M059J (cell line): Measurements from ENCODE around the gene LRRC58. TPM values are rescaled to one million over a fixed set of nuclear protein-coding genes. Genes with fewer than 3 reads are reported as not detected.
"Not testable (repeated sequence)": the region's sequence is repeated elsewhere in the genome, so short reads cannot be mapped to it uniquely, and the experiment has no call there.

Experiments
- DNase-seq: peaks from one replicate; pipeline ENCODE4 v3.0.0-alpha.2; 2012; ENCODE audit warnings: low read depth
- total RNA-seq: library from RNA; depleted of rRNA; stranded (reverse); fragments of >200 nt; shearing (Covaris generic); gene quantifications from 2 replicates; pipeline ENCODE4 v1.2.3, GENCODE V29; 2014; rRNA removed

LRRC58 gene
- total RNA-seq, result 31.4 and 40.0 TPM in 2 replicates

DNA sequence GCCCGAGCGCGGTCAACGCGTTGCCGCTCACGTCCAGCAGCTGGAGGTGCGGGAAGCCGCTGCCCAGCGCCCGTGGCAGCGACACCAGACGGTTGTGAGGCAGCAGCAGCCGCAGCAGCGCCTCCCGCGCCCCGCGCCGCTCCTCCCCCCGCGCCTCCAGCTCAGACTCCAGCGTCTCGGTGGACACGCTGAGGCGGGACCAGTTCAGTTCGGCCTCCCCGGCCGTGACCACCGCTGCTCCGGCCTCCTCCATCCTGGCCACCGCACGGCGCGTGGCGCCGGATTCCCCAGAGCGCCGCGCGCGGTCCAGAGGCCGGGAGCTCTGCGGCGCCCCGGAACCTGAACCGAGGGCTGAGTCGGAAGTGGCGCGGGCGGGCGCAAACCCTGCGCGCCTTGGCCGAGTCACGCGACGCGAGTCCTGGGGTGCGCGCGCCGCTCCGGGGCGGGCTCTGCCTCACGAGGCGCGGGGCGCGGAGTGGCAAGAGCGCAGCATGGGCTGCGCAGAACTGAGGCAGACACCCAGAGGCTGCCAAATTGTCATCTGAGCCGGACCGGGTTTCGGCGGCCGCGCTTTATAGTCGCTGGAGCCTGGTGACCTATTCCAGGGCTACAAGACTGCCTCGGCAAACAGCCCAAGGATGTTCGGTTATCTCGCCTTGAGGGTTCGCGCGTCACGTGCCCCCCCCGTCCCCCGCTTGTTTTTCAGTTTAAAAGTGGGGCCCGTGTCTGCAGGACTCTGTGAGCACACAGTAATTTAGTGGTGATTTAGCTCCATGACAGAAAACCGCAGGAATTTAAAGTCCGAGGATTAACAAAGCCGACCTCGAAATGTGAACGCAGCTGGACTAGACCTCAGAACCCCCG lies at the start of gene LRRC58:
TSS of gene LRRC58 (minus strand) at position 364 of the 864 bp plus-strand sequence. CDS start at position 253, 111 bp downstream.
- peak; percentile 97 for DNase-seq

GRCh38 chr3:120396469-120396868 lies 47.3 kb upstream of the LRRC58 start:
- no peak for DNase-seq

DNA sequence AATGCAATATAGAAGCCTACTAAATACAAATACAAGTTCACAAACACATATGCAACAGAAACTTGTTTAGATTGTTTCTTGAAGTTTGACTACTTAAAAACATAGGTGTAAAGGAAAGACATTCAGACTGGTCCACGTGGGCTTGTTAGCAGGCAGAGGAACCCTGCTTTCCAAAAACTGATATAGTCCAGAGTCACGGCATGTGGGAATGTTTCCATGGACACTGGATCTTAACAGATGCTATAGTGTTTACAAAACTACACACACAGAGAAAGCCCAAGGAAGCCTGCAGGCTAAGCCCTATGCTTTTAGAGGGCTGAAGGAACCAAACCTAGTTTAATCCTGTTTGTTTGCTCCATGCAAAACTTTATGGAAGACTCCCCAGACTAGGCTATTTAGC lies 45.2 kb upstream of the LRRC58 start:
- DNase-seq, result no peak

DNA sequence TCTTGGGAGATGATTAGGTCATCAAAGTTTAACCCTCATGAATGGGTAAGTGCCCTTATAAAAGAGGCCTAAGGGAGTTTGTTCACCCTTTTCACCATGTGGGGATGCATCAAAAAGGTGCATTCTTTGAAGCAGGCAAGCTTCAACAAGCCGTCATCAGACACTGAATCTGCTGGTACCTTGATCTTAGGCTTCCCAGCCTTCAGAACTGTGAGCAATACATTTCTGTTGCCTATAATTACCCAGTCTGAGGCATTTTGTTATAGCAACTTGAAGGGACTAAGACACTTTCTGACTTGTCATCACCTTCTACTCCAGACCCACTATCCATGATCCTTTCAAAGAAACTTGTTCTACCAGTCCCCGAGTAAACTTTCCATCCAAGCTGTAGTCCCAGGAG lies 44.6 kb upstream of the LRRC58 start:
- DNase-seq, result peak; percentile 27

DNA sequence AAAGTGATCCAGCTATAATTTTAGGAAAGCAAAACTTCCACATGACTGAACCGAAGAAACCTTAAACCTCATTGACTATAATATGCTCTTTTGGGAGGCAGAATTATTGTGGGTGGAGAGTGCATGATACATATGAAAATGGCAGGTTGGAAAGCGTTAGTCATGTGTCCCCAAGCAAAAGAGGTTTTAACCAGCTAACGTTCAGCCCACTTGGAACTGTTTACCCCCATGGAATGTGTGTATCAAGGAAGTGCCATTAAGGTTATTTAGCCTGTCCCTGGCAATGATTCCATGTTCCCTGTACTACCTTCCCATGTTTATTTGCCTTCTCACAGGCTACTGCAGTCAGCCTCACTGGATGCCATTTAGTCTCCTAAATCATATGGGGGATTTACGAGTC lies 44.1 kb upstream of the LRRC58 start:
- DNase-seq, result peak; percentile 66

DNA sequence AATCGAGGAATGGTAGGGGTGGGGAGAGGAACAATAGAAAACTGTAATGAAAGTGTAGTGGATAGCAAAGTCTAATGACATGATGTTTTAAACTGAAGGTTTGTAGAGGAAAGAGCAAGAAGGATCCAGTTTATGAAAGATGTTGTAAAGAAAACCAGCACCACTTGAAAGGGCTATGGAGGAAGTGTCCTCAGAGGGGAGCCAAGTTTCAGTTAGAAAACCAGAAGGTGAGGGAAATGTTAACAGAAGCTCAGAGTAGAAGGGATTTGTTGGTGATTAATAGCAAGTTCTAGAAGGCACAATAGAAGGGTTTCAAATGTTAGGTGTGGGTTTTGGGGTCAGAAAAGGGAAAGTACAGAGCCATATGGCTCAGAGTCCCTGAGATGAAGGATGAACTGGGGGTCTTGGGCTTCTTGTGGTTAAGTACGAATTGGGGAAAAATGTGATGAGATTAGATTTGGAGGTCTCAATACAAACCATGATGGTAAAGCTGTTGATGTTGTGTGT lies 33.8 kb upstream of the LRRC58 start:
- no peak for DNase-seq

DNA sequence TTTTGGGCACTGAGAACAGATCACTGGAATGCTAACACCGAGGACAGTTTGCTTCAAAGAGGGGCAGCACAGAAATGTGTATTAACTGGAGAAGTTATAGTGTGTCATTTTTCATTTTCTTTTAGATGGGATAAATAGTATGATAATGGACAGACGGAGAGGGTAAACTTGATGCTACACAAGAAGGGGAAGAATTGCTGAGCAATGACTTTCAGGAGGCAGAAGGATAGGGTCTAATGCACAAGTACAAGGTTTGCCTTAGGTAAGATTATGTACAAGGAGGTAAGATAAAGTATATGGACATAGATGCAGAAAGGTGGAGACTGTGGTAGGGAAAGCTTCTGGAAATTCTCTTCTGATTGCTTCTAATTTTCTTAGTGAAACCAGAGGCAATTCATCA lies 32.3 kb upstream of the LRRC58 start:
- DNase-seq, result no peak

DNA sequence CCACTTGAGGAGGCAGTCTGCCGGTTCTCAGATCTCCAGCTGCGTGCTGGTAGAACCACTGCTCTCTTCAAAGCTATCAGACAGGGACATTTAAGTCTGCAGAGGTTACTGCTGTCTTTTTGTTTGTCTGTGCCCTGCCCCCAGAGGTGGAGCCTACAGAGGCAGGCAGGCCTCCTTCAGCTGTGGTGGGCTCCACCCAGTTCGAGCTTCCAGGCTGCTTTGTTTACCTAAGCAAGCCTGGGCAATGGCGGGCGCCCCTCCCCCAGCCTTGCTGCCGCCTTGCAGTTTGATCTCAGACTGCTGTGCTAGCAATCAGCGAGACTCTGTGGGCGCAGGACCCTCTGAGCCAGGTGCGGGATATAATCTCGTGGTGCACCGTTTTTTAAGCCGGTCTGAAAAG lies 28.8 kb upstream of the LRRC58 start:
- not testable (repeated sequence) for DNase-seq

DNA sequence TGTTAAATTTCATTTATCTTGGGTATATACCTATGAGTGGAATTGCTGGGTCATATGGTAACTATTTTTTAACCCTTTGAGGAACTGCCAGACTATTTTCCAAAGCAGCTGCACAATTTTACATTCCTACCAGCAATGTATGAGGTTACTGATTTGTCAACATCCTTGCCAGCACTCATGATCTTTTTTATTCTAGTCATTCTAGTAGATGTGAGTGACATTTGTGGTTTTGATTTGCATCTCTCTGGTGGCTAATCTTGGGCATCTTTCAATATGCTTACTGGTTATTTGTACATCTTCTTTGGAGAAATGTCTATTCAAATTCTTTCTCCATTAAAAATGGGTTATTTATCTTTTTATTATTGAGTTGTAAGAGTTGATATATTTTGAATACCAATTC lies 21.3 kb upstream of the LRRC58 start:
- DNase-seq, result no peak

GRCh38 chr3:120369037-120369467 lies 19.9 kb upstream of the LRRC58 start:
- no peak for DNase-seq

- no peak for DNase-seq
Measured at GRCh38 chr3:120368172-120368571, 19.0 kb upstream of the LRRC58 start.

- peak; percentile 53 for DNase-seq
Measured at GRCh38 chr3:120364821-120365220, 15.7 kb upstream of the LRRC58 start.

- DNase-seq, result no peak
Measured at GRCh38 chr3:120364101-120364500, 14.9 kb upstream of the LRRC58 start.

DNA sequence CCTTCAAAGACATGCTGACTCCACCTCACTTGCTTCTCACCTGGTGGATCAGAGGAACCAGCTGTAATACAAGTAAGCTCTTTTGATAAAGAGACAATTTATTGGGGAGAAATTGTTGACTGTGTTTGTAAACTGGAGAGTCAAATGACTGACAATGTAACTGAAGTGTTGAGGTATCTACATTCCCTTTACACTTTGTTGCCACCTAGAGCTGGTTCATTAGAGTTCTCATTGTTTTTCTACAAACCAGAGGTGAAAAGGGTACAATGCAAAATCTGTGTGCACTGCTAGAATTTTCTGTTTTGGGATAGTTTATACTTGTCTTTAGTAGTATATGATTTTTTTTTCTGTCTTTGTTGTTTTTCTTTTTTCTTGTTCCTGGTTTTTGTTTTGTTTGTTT lies 8.7 kb upstream of the LRRC58 start:
- peak; percentile 22 for DNase-seq

DNA sequence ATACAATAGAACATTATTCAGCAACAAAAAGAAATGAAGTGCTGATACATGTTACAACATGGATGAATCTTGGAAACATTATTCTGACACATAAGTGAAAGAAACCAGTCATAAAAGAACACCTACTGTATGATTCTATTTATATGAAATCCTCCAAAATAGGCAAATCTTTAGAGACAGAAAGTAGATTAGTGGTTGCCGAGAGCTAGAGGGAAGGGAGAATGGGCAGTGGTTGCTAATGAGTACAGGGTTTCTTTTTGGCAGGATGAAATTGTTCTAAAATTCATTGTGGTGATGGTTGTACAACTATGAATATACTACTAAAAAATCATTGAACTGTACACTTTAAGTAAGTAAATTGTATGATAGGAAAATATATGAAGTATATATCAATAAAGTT lies 6.3 kb upstream of the LRRC58 start:
- no peak for DNase-seq

GRCh38 chr3:120353463-120353862 lies 4.3 kb upstream of the LRRC58 start:
- DNase-seq, result no peak

GRCh38 chr3:120352017-120352416 lies 2.9 kb upstream of the LRRC58 start:
- no peak for DNase-seq

- DNase-seq, result peak; percentile 82
Measured at GRCh38 chr3:120350401-120350941, 1.3 kb upstream of the LRRC58 start.

DNA sequence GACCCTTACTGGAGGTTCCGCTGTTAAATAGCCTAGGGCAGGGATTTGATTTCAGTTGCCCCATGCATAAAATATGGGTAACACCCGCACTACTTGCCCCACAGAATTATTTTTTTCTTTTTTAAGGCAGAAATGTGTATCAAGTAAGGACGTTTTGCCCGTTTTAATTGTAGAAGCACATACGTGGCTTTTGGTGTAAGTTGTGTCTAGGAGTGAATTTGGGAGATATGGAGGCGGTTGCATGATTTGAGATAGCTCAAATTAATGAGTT lies 636 bp upstream of the LRRC58 start:
- DNase-seq, result no peak

GRCh38 chr3:120348065-120348990 lies 826 bp downstream of the LRRC58 start:
- DNase-seq, result peak; percentile 26

DNA sequence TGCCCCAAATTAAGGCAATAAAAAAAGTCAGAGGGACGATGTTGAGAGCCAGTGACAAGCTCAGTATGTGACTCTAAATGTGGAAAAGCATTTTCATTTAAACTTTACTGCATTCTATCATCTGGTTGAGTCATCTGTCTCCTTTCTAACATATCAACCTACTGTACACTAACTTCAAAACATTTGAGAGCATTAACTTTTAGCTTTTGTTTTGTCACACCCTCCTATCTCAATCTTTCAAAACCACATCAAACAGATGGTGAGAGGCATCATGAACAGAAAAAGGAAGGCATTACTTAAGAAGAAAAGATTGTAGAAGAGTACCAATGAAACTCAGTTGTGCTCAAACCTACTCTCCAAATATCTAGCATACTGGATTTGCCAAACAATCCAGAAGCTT lies 4.8 kb downstream of the LRRC58 start:
- peak; percentile 87 for DNase-seq

GRCh38 chr3:120341658-120342346 lies 7.4 kb downstream of the LRRC58 start:
- no peak for DNase-seq
